H1 (cell line): ENCODE data around the gene PPM1M.

ENCODE experiments used
- CEBPB ChIP-seq: IDR thresholded peaks from 2 replicates; pipeline ENCODE4 v1.6.1; 2012; ENCODE audit warnings: low read depth, low read length
- CREB1 ChIP-seq: IDR thresholded peaks from 2 replicates; pipeline ENCODE4 v1.6.1; 2012; ENCODE audit warnings: inconsistent platforms
- CTCF ChIP-seq, 3 experiments: IDR thresholded peaks; 1 replicate in 2 of 3; 2 replicates in 1 of 3; pipeline versions ENCODE4 v1.5.1 to v1.6.1; 2011; ENCODE audit warnings: low read length in 3 of 3, mild to moderate bottlenecking in 3 of 3, inconsistent platforms in 2 of 3, low read depth in 1 of 3, moderate library complexity in 1 of 3; ENCODE audit not compliant: insufficient read depth in 1 of 3; ENCODE audit errors: control extremely low read depth in 1 of 3
- FOSL1 ChIP-seq: IDR thresholded peaks from 2 replicates; pipeline ENCODE4 v1.6.1; 2011; ENCODE audit warnings: mild to moderate bottlenecking, low read depth, low read length, moderate library complexity; ENCODE audit not compliant: insufficient read depth
- PHF8 ChIP-seq: fragments of 200-600 bp; sonication (generic); conservative IDR thresholded peaks from 2 replicates; pipeline ENCODE4 v1.7.1; 2012; ENCODE audit warnings: low read depth, mild to moderate bottlenecking, inconsistent platforms, low read length, moderate library complexity
- YY1 ChIP-seq: IDR thresholded peaks from 2 replicates; pipeline ENCODE4 v1.6.1; 2011; ENCODE audit warnings: low read depth, mild to moderate bottlenecking, low read length

GRCh38 chr3:52247409-52248164 is 2.0 kb downstream of the PPM1M start:
- TF ChIP-seq CTCF (IDR thresholded peaks at IDR 0.05; ENCODE audit: control extremely low read depth in 1 of 3, insufficient read depth in 1 of 3, low read depth in 1 of 3, low read length in 3 of 3) (no peak), CREB1 (no peak), YY1 (no peak), PHF8 (no peak), CEBPB (no peak), FOSL1 (no peak)
